ENCODE data around the gene ANGEL1. TPM values are rescaled to one million over a fixed set of nuclear protein-coding genes. Genes with fewer than 3 reads are reported as not detected.

ANGEL1 gene
- total RNA-seq, 4 donors from 2014 or later = 7.9 to 15.8 (median 11.3) TPM

DNA sequence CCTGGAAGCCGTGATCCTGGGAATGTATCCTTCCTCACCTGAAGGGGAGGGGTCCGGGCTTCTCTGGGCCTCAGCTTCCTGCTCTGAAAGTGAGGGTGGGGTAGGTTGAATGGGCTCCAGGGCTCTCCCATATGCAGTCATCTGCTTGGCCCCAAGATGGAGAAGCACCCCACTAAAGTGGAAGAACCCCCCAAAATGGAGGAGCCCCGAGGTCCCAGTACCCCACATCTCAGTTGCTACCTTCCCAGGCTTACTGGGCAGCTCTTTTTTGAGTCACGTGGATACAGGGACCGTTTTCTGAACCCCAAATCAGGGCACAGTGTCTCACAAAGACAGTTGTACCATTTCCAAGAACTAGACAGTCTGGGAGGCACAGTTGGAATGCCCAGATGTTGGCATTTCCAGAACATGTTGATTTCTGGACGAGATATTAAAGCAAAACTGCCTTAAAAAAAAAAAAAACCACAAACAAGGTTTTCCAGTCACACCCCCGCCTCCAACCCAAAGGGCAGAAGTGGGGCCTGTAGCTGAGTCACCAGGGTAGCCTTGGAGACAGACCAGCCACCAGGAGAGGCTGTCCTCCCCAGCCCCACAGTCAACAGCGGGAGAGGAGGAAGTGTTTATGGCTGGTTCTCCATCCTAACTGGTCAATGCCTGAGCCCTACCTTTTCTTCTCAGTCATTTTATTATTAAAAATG, 39.3 kb downstream of the ANGEL1 start:
- Histone ChIP-seq H3K4me1 (peaks cover 26 to 51% (median 37%) of the 10 kb centered on the region in 4 donors), H3K36me3 (peaks cover 0 to 30% (median 29%) of the 10 kb centered on the region in 4 donors), H3K9me3 (no peaks in the 10 kb centered on the region), H3K27me3 (no peaks in the 10 kb centered on the region), H3K27ac (replicated peaks in 1 of 4) (peak overlapping the region; percentile 55 to 80 (median 71)), H3K4me3 (no peak overlapping the region)
- intact Hi-C loops (cut with DNase I) = no loop called here
- TF ChIP-seq, protein P1, sequence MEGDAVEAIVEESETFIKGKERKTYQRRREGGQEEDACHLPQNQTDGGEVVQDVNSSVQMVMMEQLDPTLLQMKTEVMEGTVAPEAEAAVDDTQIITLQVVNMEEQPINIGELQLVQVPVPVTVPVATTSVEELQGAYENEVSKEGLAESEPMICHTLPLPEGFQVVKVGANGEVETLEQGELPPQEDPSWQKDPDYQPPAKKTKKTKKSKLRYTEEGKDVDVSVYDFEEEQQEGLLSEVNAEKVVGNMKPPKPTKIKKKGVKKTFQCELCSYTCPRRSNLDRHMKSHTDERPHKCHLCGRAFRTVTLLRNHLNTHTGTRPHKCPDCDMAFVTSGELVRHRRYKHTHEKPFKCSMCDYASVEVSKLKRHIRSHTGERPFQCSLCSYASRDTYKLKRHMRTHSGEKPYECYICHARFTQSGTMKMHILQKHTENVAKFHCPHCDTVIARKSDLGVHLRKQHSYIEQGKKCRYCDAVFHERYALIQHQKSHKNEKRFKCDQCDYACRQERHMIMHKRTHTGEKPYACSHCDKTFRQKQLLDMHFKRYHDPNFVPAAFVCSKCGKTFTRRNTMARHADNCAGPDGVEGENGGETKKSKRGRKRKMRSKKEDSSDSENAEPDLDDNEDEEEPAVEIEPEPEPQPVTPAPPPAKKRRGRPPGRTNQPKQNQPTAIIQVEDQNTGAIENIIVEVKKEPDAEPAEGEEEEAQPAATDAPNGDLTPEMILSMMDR (IDR thresholded peaks at IDR 0.05) = no peak
- TF ChIP-seq POLR2AphosphoS5 (IDR thresholded peaks at IDR 0.05) = no peak
- TF ChIP-seq POLR2A (IDR thresholded peaks at IDR 0.05; ENCODE audit: low read depth) = no peak
- no peak for TF ChIP-seq EP300 (IDR thresholded peaks at IDR 0.05)
- WGBS = 64% methylated on average over 7 of the region's 8 CpGs
- DNase-seq (ENCODE audit: extremely low spot score) = no peak

DNA sequence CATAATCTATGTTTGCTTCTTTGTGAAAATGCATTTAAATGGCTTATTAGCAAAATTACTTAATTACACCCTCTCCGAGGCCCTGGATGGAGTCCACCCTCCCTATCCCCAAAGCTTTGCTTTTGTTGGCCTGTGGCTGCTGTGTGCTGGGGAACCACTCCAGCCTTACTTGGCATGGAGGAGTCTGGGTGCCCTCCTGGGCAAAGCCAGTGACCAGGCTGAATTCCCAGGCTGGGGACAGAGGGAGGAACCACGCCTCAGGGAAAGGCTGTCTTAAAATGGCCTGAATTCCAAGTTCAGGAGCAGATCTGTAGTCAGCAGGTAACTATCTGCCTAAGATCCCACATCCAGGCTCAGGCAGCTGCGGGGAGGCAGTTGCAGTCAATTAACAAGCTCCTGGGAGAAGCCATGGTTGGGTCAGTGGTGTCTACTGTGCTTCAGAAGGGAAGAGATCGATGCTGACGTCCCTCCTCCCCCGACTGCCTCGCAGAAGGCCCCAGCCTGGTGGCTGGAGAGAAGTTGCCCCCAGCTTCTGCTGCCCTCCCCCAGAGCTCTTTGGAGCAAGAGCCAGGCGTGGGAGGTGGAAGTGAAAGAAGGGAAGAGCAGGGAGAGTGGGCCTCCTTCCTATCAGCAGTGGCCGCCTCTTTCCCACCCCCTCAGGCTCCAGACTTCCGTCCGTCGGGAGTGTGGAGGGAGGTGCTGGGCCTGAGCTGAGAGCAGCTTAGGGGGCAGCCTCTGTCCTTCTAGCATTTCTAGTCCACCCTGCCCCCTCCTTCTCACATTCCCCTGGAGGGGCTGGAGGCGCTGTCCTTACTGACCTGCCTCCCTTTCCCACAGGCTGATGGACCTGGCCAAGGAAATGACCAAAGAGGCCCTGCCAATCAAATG, 40.1 kb downstream of the ANGEL1 start:
- H3K36me3 ChIP-seq = peaks cover 0 to 23% (median 22%) of the 10 kb centered on the region in 4 donors
- peaks cover 34 to 59% (median 42%) of the 10 kb centered on the region in 4 donors for H3K4me1 ChIP-seq
- intact Hi-C loops (cut with DNase I) = no loop called here

GRCh38 chr14:76771437-76771980, 41.2 kb downstream of the ANGEL1 start:
- intact Hi-C loops (cut with DNase I) = no loop called here
- no peaks in the 10 kb centered on the region for H3K9me3 ChIP-seq
- H3K27me3 ChIP-seq = no peaks in the 10 kb centered on the region
- H3K36me3 ChIP-seq = peaks cover 0 to 23% (median 15%) of the 10 kb centered on the region in 4 donors
- H3K4me3 ChIP-seq = no peak overlapping the region
- peak overlapping the region in 2 of 4 donors; percentile 9 to 78 for H3K27ac ChIP-seq (replicated peaks in 1 of 4)
- DNase-seq (ENCODE audit: extremely low spot score) = no peak
- 80% methylated on average over 6 of the region's 9 CpGs for WGBS
- peaks cover 38 to 59% (median 42%) of the 10 kb centered on the region in 4 donors for H3K4me1 ChIP-seq
- TF ChIP-seq POLR2AphosphoS5 (IDR thresholded peaks at IDR 0.05) = no peak
- TF ChIP-seq EP300 (IDR thresholded peaks at IDR 0.05) = no peak
- TF ChIP-seq, protein P1 (IDR thresholded peaks at IDR 0.05) = no peak
- no peak for TF ChIP-seq POLR2A (IDR thresholded peaks at IDR 0.05; ENCODE audit: low read depth)

More for the DNA sequence above, 40.1 kb downstream of the ANGEL1 start:
- H3K4me3 ChIP-seq = no peak overlapping the region
- H3K9me3 ChIP-seq = no peaks in the 10 kb centered on the region
- 44% methylated on average over 13 of the region's 13 CpGs for WGBS
- DNase-seq (ENCODE audit: extremely low spot score) = no peak
- TF ChIP-seq EP300 (IDR thresholded peaks at IDR 0.05) = no peak
- no peak for TF ChIP-seq POLR2A (IDR thresholded peaks at IDR 0.05; ENCODE audit: low read depth)
- TF ChIP-seq POLR2AphosphoS5 (IDR thresholded peaks at IDR 0.05) = no peak
- TF ChIP-seq, protein P1 (IDR thresholded peaks at IDR 0.05) = no peak
- H3K27ac ChIP-seq (replicated peaks in 1 of 4) = peak overlapping the region; percentile 55 to 80 (median 71)
- H3K27me3 ChIP-seq = no peaks in the 10 kb centered on the region

- TF ChIP-seq POLR2A (IDR thresholded peaks at IDR 0.05; ENCODE audit: low read depth) (no peak), POLR2AphosphoS5 (IDR thresholded peaks at IDR 0.05) (no peak), EP300 (IDR thresholded peaks at IDR 0.05) (no peak)
- TF ChIP-seq, protein P1 (IDR thresholded peaks at IDR 0.05) = no peak
- Histone ChIP-seq H3K9me3 (no peaks in the 10 kb centered on the region), H3K36me3 (peaks cover 0 to 20% (median 9%) of the 10 kb centered on the region in 4 donors), H3K4me3 (no peak overlapping the region), H3K27ac (replicated peaks in 1 of 4) (peak overlapping the region in 2 of 4 donors; percentile 9 to 78), H3K27me3 (no peaks in the 10 kb centered on the region), H3K4me1 (peaks cover 38 to 59% (median 39%) of the 10 kb centered on the region in 4 donors)
- 87% methylated on average over 10 of the region's 10 CpGs for WGBS
- intact Hi-C loops (cut with DNase I) = no loop called here
- DNase-seq (ENCODE audit: extremely low spot score) = no peak
Measured at GRCh38 chr14:76770521-76771436, 41.9 kb downstream of the ANGEL1 start.
